Neuronal stem cell (in vitro differentiated cells): ENCODE results near the gene TMSB15C.

Experiments
- DNase-seq: peaks from one replicate; pipeline ENCODE4 v3.0.0-alpha.2; 2013; ENCODE audit warnings: low spot score
- H2AFZ ChIP-seq: one replicate; pipeline ENCODE4 v1.6.1; 2013; ENCODE audit warnings: mild to moderate bottlenecking, low read length, inconsistent platforms
- H2AK5ac ChIP-seq: 2 replicates; pipeline ENCODE4 v1.6.1; 2013; ENCODE audit warnings: low read depth, mild to moderate bottlenecking, inconsistent platforms, low read length, moderate library complexity, mixed read lengths
- H2BK120ac ChIP-seq: 2 replicates; pipeline ENCODE4 v1.6.1; 2013; ENCODE audit warnings: low read depth, mild to moderate bottlenecking, inconsistent platforms, low read length, moderate library complexity, mixed read lengths
- H2BK12ac ChIP-seq: one replicate; pipeline ENCODE4 v1.6.1; 2013; ENCODE audit warnings: low read length, inconsistent platforms
- H2BK15ac ChIP-seq: 2 replicates; pipeline ENCODE4 v1.6.1; 2013; ENCODE audit warnings: mild to moderate bottlenecking, low read length, inconsistent platforms, mixed read lengths
- H2BK5ac ChIP-seq: one replicate; pipeline ENCODE4 v1.6.1; 2013; ENCODE audit warnings: inconsistent platforms, mild to moderate bottlenecking, low read length, moderate library complexity
- H3K14ac ChIP-seq: one replicate; pipeline ENCODE4 v1.6.1; 2013; ENCODE audit warnings: low read length, inconsistent platforms
- H3K18ac ChIP-seq: 2 replicates; pipeline ENCODE4 v1.6.1; 2013; ENCODE audit warnings: low read length, inconsistent platforms
- H3K23ac ChIP-seq: 2 replicates; pipeline ENCODE4 v1.6.1; 2013; ENCODE audit warnings: low read depth, mild to moderate bottlenecking, mixed read lengths, low read length, inconsistent platforms; ENCODE audit not compliant: poor library complexity
- H3K27ac ChIP-seq: replicated peaks from 3 replicates; pipeline ENCODE4 v1.5.1; 2013; ENCODE audit warnings: low read length, inconsistent platforms
- H3K27me3 ChIP-seq, 3 experiments: 2 replicates each; pipeline ENCODE4 v1.6.1; 2013; ENCODE audit warnings: low read length in 3 of 3, mild to moderate bottlenecking in 2 of 3, inconsistent platforms in 1 of 3, low read depth in 1 of 3, mixed read lengths in 1 of 3, moderate library complexity in 1 of 3; ENCODE audit not compliant: control insufficient read depth in 3 of 3, insufficient read depth in 3 of 3
- H3K36me3 ChIP-seq, 2 donors: replicated peaks in 1 of 2; 2 replicates each; pipeline ENCODE4 v1.6.1; 2013; ENCODE audit warnings: low read length in 2 of 2; ENCODE audit not compliant: control insufficient read depth in 2 of 2, insufficient read depth in 2 of 2
- H3K4ac ChIP-seq: 2 replicates; pipeline ENCODE4 v1.6.1; 2013; ENCODE audit warnings: inconsistent platforms, mild to moderate bottlenecking, low read length, moderate library complexity
- H3K4me1 ChIP-seq, 2 donors: 1 replicate in 1 of 2; 2 replicates in 1 of 2; pipeline ENCODE4 v1.6.1; 2013; ENCODE audit warnings: low read length in 2 of 2, low read depth in 1 of 2; ENCODE audit not compliant: control insufficient read depth in 2 of 2, insufficient read depth in 1 of 2
- H3K4me2 ChIP-seq: one replicate; pipeline ENCODE4 v1.6.1; 2013; ENCODE audit warnings: mild to moderate bottlenecking, low read length, inconsistent platforms; ENCODE audit not compliant: insufficient read depth, poor library complexity, severe bottlenecking
- H3K4me3 ChIP-seq, 2 donors: 2 replicates each; pipeline ENCODE4 v1.5.1; 2013; ENCODE audit warnings: low read length in 2 of 2, mild to moderate bottlenecking in 2 of 2, inconsistent platforms in 1 of 2, moderate library complexity in 1 of 2
- H3K79me1 ChIP-seq: one replicate; pipeline ENCODE4 v1.6.1; 2013; ENCODE audit warnings: low read depth, mild to moderate bottlenecking, inconsistent platforms, low read length, moderate library complexity
- H3K9ac ChIP-seq: one replicate; pipeline ENCODE4 v1.6.1; 2013; ENCODE audit warnings: mild to moderate bottlenecking, low read depth, low read length, inconsistent platforms; ENCODE audit not compliant: poor library complexity
- H3K9me3 ChIP-seq, 2 donors: replicated peaks in 1 of 2; 2 replicates each; pipeline versions ENCODE3 to v1.6.1; 2013; ENCODE audit warnings: low read length in 2 of 2, mild to moderate bottlenecking in 2 of 2, inconsistent platforms in 1 of 2, low read depth in 1 of 2, mixed read lengths in 1 of 2, moderate library complexity in 1 of 2; ENCODE audit not compliant: control insufficient read depth in 2 of 2, insufficient read depth in 1 of 2
- H4K8ac ChIP-seq: one replicate; pipeline ENCODE4 v1.6.1; 2013; ENCODE audit warnings: low read depth, mild to moderate bottlenecking, inconsistent platforms, low read length, moderate library complexity
- H4K91ac ChIP-seq: one replicate; pipeline ENCODE4 v1.6.1; 2013; ENCODE audit warnings: low read length, low read depth, mild to moderate bottlenecking, inconsistent platforms; ENCODE audit not compliant: poor library complexity
- WGBS, 2 donors: extraction: QIAGEN DNeasy Blood & Tissue Kit; methylation state at CpG; one replicate each; pipeline ENCODE4 v1.1.7; 2013; ENCODE audit warnings: missing lambda C conversion rate in 2 of 2, mixed read lengths in 1 of 2; ENCODE audit not compliant: insufficient read length in 2 of 2, insufficient replicate concordance in 1 of 2; ENCODE audit errors: extremely low coverage in 2 of 2; 5-methylcytosine and 5-hydroxymethylcytosine counted together

The TMSB15C gene

GRCh38 chrX:104045642-104046041 is 30.4 kb downstream of the TMSB15C start:
- Histone ChIP-seq H2BK15ac (no peak overlapping the region), H3K4me3 (no peak overlapping the region), H3K4me1 (no peaks in the 10 kb centered on the region), H2BK5ac (no peak overlapping the region), H3K23ac (no peak overlapping the region), H4K8ac (no peak overlapping the region), H3K36me3 (no peaks in the 10 kb centered on the region), H3K27me3 (peaks cover 0 to 14% (median 0%) of the 10 kb centered on the region in 3 experiments), H3K4me2 (no peak overlapping the region), H2BK120ac (no peak overlapping the region), H3K27ac (no peak overlapping the region), H2AFZ (no peak overlapping the region), H4K91ac (no peak overlapping the region), H3K18ac (no peak overlapping the region), H3K9me3 (no peaks in the 10 kb centered on the region), H3K9ac (no peak overlapping the region), H3K14ac (no peak overlapping the region), H2BK12ac (no peak overlapping the region), H3K79me1 (no peaks in the 10 kb centered on the region), H2AK5ac (no peak overlapping the region), H3K4ac (no peak overlapping the region)
- no CpG with 5 or more reads among the region's 5 CpGs for WGBS, 2 donors
- no peak for DNase-seq

DNA sequence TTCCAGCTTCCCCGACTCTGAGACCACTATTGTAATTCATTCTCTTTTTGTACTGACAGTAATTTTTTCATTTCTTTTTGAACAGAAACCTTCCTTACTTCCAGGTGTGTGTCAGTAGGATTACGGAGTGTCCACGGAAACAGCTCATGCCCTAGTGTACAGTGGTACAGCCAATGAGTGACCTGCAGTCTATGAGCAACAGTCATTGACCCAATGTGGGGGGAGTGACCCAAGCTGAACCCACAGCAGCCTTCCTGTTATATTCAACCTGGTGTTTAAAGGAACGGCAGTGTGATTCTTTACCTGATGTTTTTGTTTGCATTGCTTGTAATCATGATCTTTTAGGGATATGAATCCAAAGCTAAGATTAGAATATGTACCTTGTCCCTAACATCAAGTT is 35.0 kb downstream of the TMSB15C start:
- Histone ChIP-seq H4K8ac (no peak overlapping the region), H2BK15ac (no peak overlapping the region), H3K9ac (no peak overlapping the region), H3K27ac (no peak overlapping the region), H3K14ac (no peak overlapping the region), H4K91ac (no peak overlapping the region), H2BK120ac (no peak overlapping the region), H3K9me3 (no peaks in the 10 kb centered on the region), H3K4me1 (no peaks in the 10 kb centered on the region), H3K27me3 (peaks cover 0 to 17% (median 0%) of the 10 kb centered on the region in 3 experiments), H3K4me2 (no peak overlapping the region), H2BK12ac (no peak overlapping the region), H3K4me3 (no peak overlapping the region), H3K23ac (no peak overlapping the region), H2BK5ac (no peak overlapping the region), H2AK5ac (no peak overlapping the region), H2AFZ (no peak overlapping the region), H3K36me3 (no peaks in the 10 kb centered on the region), H3K18ac (no peak overlapping the region), H3K4ac (no peak overlapping the region), H3K79me1 (no peaks in the 10 kb centered on the region)
- no CpG with 5 or more reads among the region's 4 CpGs for WGBS, 2 donors
- DNase-seq: no peak

DNA sequence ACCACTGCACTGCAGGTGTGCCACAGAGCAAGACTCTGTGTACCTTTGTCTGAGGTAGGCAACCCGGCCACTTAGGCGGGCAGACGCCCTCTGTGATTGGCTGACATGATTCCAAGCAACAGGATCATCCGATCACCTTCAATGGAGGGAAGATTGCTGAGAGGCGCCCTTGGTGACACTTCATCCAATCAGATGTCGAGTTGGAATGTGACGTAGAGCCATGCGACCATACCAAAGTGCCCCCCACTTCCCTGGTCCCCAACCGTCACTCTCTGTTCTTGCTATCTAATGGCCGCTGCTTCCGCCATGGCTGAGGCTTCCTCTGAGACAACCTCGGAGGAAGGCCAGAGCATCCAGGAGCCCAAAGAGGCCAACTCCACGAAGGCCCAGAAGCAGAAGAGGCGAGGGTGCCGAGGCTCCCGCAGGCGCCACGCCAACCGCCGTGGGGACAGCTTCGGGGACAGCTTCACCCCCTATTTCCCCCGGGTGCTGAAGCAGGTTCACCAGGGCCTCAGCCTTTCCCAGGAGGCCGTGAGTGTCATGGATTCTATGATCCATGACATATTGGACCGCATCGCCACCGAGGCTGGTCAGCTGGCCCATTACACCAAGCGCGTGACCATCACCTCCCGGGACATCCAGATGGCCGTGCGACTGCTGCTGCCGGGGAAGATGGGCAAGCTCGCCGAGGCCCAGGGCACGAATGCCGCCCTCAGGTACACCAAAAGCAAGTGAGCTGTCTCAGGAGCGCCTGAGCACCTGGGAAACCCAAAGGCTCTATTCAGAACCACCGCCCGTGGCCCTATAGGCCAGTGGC is 36.1 kb downstream of the TMSB15C start, which contains the start of gene H2BW2:
H2BW2 (plus strand) TSS at position 268 of the 817 bp plus-strand sequence; CDS start at position 307, 39 bp downstream.
- Histone ChIP-seq H3K79me1 (no peaks in the 10 kb centered on the region), H3K18ac (no peak within 1 kb of the TSS), H3K4me3 (no peak within 1 kb of the TSS), H2BK120ac (no peak within 1 kb of the TSS), H3K36me3 (no peaks in the 10 kb centered on the region), H3K14ac (no peak within 1 kb of the TSS), H3K9me3 (no peaks in the 10 kb centered on the region), H3K27me3 (peaks cover 0 to 17% (median 0%) of the 10 kb centered on the region in 3 experiments), H3K4me2 (no peak within 1 kb of the TSS), H3K4me1 (no peaks in the 10 kb centered on the region), H2BK15ac (no peak within 1 kb of the TSS), H2AFZ (no peak within 1 kb of the TSS), H3K4ac (no peak within 1 kb of the TSS), H2AK5ac (no peak within 1 kb of the TSS), H4K8ac (no peak within 1 kb of the TSS), H4K91ac (no peak within 1 kb of the TSS), H2BK5ac (no peak within 1 kb of the TSS), H3K23ac (no peak within 1 kb of the TSS), H3K27ac (no peak within 1 kb of the TSS), H2BK12ac (no peak within 1 kb of the TSS), H3K9ac (no peak within 1 kb of the TSS)
- whole genome bisulfite sequencing, 2 donors: no CpG with 5 or more reads among the region's 39 CpGs
- DNase-seq: no peak
